GM21737 (cell line): ENCODE measurements around the gene ZNF407.

Experiments
- ATAC-seq: cut with Tn5 transposase; IDR thresholded peaks from one replicate; pipeline ENCODE4 v1.9.1; 2021; ENCODE audit warnings: mild to moderate bottlenecking, moderate library complexity; ENCODE audit not compliant: unreplicated experiment

ZNF407 gene

GRCh38 chr18:75109319-75109691 lies 511.6 kb downstream of the ZNF407 start:
- ATAC-seq: no peak

- ATAC-seq: no peak
Observed at GRCh38 chr18:75109819-75110218, 512.1 kb downstream of the ZNF407 start.

GRCh38 chr18:75110311-75110710 lies 512.6 kb downstream of the ZNF407 start:
- ATAC-seq: no peak

GRCh38 chr18:75110846-75111415 lies 513.3 kb downstream of the ZNF407 start:
- no peak for ATAC-seq

GRCh38 chr18:75111760-75112159 lies 514.1 kb downstream of the ZNF407 start:
- ATAC-seq: no peak

- ATAC-seq: no peak
Observed at GRCh38 chr18:75112186-75113096, 514.8 kb downstream of the ZNF407 start.

GRCh38 chr18:75113455-75113854 lies 515.8 kb downstream of the ZNF407 start:
- ATAC-seq: no peak

GRCh38 chr18:75114231-75114764 lies 516.6 kb downstream of the ZNF407 start:
- no peak for ATAC-seq
